ENCODE results near the gene COL20A1.

COL20A1 gene

DNA sequence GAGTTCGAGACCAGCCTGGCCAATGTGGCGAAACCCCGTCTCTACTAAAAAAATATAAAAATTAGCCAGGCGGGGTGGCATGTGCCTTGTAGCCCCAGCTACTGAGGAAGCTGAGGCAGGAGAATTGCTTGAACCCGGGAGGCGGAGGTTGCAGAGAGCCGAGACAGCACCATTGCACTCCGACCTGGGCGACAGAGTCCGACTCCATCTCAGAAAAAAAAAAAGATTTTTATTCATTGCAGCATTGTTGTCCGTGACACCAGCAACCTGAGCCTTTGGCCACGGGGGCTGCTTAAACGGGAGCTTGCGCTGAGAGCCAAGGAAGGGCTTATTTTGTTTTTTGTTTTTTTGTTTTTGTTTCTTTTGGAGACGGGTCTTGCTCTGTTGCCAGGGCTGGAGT is 13.1 kb upstream of the COL20A1 start:
- no peak overlapping the region for H3K27ac ChIP-seq
- no peak for TF ChIP-seq ZFX (IDR thresholded peaks at IDR 0.05; ENCODE audit: borderline replicate concordance)
- TF ChIP-seq, protein P1, sequence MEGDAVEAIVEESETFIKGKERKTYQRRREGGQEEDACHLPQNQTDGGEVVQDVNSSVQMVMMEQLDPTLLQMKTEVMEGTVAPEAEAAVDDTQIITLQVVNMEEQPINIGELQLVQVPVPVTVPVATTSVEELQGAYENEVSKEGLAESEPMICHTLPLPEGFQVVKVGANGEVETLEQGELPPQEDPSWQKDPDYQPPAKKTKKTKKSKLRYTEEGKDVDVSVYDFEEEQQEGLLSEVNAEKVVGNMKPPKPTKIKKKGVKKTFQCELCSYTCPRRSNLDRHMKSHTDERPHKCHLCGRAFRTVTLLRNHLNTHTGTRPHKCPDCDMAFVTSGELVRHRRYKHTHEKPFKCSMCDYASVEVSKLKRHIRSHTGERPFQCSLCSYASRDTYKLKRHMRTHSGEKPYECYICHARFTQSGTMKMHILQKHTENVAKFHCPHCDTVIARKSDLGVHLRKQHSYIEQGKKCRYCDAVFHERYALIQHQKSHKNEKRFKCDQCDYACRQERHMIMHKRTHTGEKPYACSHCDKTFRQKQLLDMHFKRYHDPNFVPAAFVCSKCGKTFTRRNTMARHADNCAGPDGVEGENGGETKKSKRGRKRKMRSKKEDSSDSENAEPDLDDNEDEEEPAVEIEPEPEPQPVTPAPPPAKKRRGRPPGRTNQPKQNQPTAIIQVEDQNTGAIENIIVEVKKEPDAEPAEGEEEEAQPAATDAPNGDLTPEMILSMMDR (IDR thresholded peaks at IDR 0.05): no peak

DNA sequence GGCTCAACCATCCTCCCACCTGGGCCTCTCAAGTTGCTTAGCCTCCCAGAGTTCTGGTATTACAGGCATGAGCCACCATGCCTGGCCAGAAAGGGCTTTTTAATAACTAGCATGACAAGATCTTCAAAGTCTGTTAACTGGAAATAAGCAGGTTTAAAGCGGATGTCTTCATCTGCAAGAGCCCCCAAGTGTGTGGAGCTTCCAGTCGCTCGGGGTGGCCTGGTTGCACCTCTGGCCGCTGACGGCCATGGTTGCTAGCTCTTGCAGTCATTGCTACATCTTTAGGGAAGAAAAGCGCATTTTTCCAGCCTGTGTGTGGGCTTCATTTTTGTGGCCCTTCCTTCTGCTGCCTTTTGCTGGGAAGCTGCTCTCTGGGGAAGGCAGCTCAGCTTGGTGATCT is 12.6 kb upstream of the COL20A1 start:
- TF ChIP-seq, protein P1 (IDR thresholded peaks at IDR 0.05): no peak
- TF ChIP-seq ZFX (IDR thresholded peaks at IDR 0.05; ENCODE audit: borderline replicate concordance): no peak
- no peak overlapping the region for H3K27ac ChIP-seq

DNA sequence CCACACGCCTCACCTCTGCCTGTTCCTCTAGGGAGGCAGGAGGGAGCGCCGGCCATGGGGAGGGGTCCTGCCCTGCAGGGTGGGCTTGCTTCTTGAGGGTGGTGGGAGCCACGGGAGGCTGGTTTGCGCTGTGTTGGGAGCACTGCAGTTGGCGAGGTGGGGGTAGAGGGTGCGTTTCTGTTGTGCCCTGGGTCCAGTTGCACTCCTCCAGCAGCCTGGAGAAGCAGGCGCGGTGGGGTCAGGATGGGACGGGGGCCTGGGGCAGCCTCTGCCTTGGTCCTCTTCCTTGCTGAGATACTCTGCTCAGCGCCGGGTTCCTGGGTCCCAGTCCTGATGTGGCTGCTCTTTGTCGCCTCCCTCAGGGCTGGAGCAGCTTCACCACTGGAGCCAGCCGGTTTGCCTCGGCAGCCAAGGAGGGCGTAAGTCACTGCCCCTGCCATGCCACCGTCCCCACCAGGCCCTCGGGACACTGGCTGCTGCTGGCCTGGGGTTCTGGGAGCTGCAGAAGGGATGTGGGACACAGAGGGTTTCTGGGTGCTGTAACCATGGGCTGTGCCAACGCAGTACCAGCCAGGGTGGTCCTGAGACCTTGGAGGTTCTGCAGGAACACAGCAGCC is 11.9 kb upstream of the COL20A1 start:
- H3K27ac ChIP-seq: no peak overlapping the region
- no peak for TF ChIP-seq ZFX (IDR thresholded peaks at IDR 0.05; ENCODE audit: borderline replicate concordance)
- TF ChIP-seq, protein P1 (IDR thresholded peaks at IDR 0.05): peak; percentile 55

DNA sequence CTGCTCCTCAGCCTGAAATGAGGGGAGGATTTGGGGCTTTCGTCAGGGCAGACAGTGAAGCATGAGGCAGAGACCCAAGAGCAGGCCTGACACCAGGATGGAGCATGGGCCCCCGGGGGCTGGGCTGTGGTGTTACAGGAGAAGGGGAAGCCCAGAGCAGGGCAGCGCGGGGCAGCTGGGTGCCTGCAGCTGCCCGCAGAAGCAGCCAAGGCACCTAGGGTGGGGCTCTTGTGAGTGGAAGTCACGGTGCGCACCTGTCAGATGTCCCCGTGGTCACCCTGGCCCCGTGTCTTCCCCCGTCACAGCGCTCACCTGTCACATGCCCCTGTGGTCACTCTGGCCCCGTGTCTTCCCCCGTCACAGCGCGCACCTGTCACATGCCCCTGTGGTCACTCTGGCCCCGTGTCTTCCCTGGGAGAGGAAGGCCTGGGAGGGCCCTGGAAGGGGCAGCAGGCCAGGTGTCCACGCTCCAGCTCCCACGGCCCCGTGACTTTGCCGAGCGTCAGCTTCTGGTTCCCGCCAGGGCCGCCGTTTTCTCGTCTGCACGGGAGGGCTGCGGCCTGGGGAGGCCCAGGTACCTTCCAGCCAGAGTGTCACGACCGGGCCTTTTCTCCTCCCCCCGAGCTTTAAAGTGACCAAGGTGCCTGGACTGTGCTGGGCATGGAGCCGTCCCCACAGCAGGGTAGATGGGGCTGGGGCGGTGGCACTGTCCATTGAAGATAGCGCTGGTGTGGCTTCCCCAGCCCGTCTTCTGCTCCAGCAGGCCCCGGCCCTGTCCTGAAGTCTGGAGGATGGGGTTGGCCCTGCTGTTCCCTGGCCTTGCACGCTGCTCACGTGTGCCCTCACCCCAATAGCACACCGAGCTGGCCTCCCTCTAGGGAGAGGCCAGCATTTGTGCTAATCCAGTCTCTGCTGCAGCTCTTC is 11.0 kb upstream of the COL20A1 start:
- H3K27ac ChIP-seq: no peak overlapping the region
- TF ChIP-seq ZFX (IDR thresholded peaks at IDR 0.05; ENCODE audit: borderline replicate concordance): no peak
- TF ChIP-seq, protein P1 (IDR thresholded peaks at IDR 0.05): no peak

DNA sequence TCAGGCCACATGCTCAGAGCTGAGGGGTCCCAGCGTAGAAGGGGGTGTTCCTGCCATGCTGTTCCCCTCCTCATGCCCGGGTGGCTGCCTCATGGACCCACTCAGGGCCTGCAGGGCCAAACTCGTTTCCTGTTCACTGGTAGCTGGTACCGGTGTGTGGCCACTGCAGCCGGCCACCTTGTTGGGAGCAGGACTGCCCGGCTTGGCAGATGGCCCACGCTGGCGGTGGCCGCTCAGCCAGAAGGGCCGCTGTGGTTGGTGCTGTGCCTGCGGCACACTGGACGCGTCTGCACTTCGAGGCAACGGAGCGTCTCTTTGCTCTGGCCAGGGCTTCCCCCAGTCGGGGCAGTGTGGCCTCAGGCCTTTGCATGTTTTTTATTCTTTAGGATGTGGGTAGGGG is 10.0 kb upstream of the COL20A1 start:
- TF ChIP-seq ZFX (IDR thresholded peaks at IDR 0.05; ENCODE audit: borderline replicate concordance): no peak
- TF ChIP-seq, protein P1 (IDR thresholded peaks at IDR 0.05): no peak
- no peak overlapping the region for H3K27ac ChIP-seq

DNA sequence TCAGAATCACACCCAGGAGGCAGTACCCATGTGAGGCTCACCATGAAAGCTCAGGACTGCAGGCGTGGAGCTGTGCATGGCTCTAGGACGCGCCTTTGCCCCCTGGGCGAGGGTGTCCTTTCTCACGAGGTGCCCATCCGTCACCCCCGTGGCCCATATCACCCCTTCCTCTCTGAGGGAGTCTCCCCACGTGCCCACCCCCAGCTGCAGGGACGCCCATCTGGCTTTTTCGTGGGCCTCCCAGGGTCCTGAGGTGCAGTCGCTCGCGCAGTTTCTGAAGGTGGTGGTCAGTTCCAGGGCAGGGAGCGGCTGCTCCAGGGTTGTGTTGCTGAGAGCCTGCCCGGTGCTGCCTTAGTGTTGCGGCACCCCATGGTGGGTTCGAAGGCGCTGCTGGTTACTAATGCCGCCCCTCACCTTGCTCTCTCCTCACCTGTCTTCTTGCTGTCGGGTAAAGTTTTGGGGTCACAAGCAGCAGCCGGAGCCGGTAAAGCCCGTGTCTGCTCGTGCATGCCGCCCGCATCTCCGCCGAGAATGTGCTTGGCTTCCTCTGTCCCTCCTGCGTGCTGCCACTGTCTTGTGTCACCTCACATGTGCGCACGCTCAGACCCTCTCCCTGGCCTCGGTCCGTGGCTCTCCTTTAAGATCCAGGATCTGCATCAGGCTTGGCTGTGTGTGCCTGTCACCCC is 9.4 kb upstream of the COL20A1 start:
- TF ChIP-seq ZFX (IDR thresholded peaks at IDR 0.05; ENCODE audit: borderline replicate concordance): no peak
- TF ChIP-seq, protein P1 (IDR thresholded peaks at IDR 0.05): no peak
- H3K27ac ChIP-seq: no peak overlapping the region

All from 22Rv1 (cell line).